ENCODE results near the gene OGFOD3. TPM values are rescaled to one million over a fixed set of nuclear protein-coding genes. Genes with fewer than 3 reads are reported as not detected.
"Not testable (repeated sequence)": the region's sequence is repeated elsewhere in the genome, so short reads cannot be mapped to it uniquely, and the experiment has no call there.

The OGFOD3 gene
- total RNA-seq, 4 donors from 2014 or later, result 13.0 to 33.5 (median 20.0) TPM

GRCh38 chr17:82361885-82362633, 56.3 kb downstream of the OGFOD3 start:
- DNase-seq (ENCODE audit: low spot score in 2 of 2), result no peak
- no peaks in the 10 kb centered on the region for H3K36me3 ChIP-seq
- no peak overlapping the region for H3K4me3 ChIP-seq
- peaks cover 26% of the 10 kb centered on the region for H3K27me3 ChIP-seq
- no peaks in the 10 kb centered on the region for H3K4me1 ChIP-seq
- H3K9me3 ChIP-seq, result no peaks in the 10 kb centered on the region
- WGBS, result 100% methylated on average over 6 of the region's 6 CpGs
- no peak overlapping the region for H3K27ac ChIP-seq
- TF ChIP-seq POLR2A (IDR thresholded peaks at IDR 0.05), result no peak

- not testable (repeated sequence) for H3K4me1 ChIP-seq; DNase-seq (ENCODE audit: low spot score in 2 of 2); H3K27ac ChIP-seq; H3K36me3 ChIP-seq; H3K9me3 ChIP-seq; H3K4me3 ChIP-seq
- peaks cover 33% of the 10 kb centered on the region for H3K27me3 ChIP-seq
- 81% methylated on average over 1 of the region's 1 CpG for WGBS
These were observed 58.8 kb downstream of the OGFOD3 start for GRCh38 chr17:82359451-82360074.

DNA sequence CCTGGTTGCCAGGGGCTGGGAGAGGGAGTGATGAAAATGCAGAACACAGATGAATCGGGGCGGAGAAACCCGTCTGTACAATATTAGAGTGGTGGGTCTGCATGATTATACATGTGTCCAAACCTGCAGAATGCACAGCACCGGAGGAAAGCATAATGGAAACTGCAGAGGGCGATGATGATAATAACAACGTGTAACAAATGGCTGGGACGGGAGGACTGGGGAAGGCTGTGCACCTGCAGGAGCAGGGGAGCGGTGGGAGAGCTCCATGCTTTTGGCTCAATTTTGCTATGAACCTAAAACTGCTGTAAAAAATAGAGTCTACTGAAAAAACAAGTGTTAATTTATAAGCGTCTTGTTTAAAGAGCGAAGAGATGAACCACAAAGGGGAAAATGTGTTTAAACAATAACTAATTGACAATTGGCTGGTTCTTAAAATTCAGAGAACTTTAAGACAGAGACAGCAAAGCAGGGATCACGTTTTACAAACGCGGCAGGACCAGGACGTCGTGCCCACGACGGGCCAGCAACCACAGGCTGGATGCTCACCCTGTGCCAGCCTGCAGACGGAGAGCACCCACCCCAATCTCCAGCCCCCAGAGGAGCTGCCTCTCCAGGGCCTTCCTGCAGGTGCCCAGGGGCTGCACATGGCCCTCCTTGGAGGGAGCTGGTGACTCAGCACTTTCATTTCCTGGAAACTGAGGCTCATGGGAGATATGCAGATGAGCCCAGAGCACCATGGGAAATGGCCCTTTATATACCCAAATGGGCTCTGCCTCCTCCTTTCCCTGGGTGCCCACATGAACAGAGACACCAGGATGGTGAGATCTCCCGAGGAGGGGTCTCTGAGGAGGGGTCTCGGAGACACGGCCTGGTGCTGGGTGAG, 59.7 kb downstream of the OGFOD3 start, which contains the start of gene TEX19:
Gene TEX19 (plus strand): TSS at position 783 of the 886 bp plus-strand sequence. CDS start 2,904 bp downstream, outside the sequence.
- Histone ChIP-seq H3K36me3 (no peaks in the 10 kb centered on the region), H3K27me3 (peaks cover 34% of the 10 kb centered on the region), H3K4me1 (no peaks in the 10 kb centered on the region), H3K27ac (no peak within 1 kb of the TSS), H3K9me3 (no peaks in the 10 kb centered on the region), H3K4me3 (no peak within 1 kb of the TSS)
- no peak for DNase-seq (ENCODE audit: low spot score in 2 of 2)
- WGBS, result 63% methylated on average over 21 of the region's 21 CpGs
- TF ChIP-seq POLR2AphosphoS5 (IDR thresholded peaks at IDR 0.05) (no peak), EP300 (IDR thresholded peaks at IDR 0.05) (no peak), CTCF (IDR thresholded peaks at IDR 0.05) (no peak), POLR2A (IDR thresholded peaks at IDR 0.05) (no peak)

- WGBS, result 65% methylated on average over 2 of the region's 2 CpGs
- no peak for DNase-seq (ENCODE audit: low spot score in 2 of 2)
- no peak overlapping the region for H3K4me3 ChIP-seq
- H3K27ac ChIP-seq, result no peak overlapping the region
- peaks cover under 1% of the 10 kb centered on the region for H3K4me1 ChIP-seq
- peaks cover 39% of the 10 kb centered on the region for H3K27me3 ChIP-seq
- no peaks in the 10 kb centered on the region for H3K36me3 ChIP-seq
- TF ChIP-seq POLR2A (IDR thresholded peaks at IDR 0.05) (no peak), POLR2AphosphoS5 (IDR thresholded peaks at IDR 0.05) (no peak), CTCF (IDR thresholded peaks at IDR 0.05) (no peak), EP300 (IDR thresholded peaks at IDR 0.05) (no peak)
- H3K9me3 ChIP-seq, result no peaks in the 10 kb centered on the region
These were observed 61.0 kb downstream of the OGFOD3 start for GRCh38 chr17:82357394-82357793.

DNA sequence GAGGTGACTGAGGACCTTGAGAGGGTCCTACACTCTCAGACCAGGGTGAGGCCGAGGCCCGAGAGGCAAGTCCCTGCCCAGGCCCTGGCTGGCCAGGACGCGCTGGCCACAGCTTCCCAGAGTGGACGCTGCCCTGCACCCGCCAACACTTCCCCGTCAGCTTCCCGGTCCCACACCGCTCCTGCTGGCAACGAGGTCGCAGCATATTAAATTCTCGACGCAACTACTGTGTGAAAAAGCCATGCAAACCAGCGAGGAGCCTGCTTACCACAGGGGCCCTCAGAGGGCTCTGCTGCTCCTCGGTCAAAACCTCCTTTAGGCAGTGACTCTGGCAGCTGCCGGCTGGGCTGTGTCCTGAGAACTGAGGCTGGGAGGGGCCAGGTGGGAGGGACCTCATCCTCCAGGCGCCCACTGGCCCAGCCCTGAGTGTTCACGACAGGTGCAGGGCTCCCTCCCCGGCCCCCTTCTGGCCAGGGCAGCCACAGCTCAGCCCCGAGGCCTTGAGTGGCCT, 61.5 kb downstream of the OGFOD3 start:
- Histone ChIP-seq H3K4me3 (no peak overlapping the region), H3K4me1 (peaks cover 5% of the 10 kb centered on the region), H3K36me3 (no peaks in the 10 kb centered on the region), H3K9me3 (no peaks in the 10 kb centered on the region), H3K27me3 (peaks cover 39% of the 10 kb centered on the region), H3K27ac (no peak overlapping the region)
- WGBS, result 48% methylated on average over 4 of the region's 20 CpGs
- TF ChIP-seq POLR2A (IDR thresholded peaks at IDR 0.05) (no peak), CTCF (IDR thresholded peaks at IDR 0.05) (no peak), EP300 (IDR thresholded peaks at IDR 0.05) (no peak), POLR2AphosphoS5 (IDR thresholded peaks at IDR 0.05) (no peak)
- DNase-seq (ENCODE audit: low spot score in 2 of 2), result no peak

Measured in suprapubic skin (tissue), 4 donors.